HL-60/S4 treated with phorbol 12-myristate 13-acetate at 8.2 ng/mL for 4 days and 3 days (cell line): ENCODE data around the gene APEX1.
"Not testable (repeated sequence)": the region's sequence is repeated elsewhere in the genome, so short reads cannot be mapped to it uniquely, and the experiment has no call there.

Experiments used
- in situ Hi-C: fragments of 300-500 bp; cut with MboI; formaldehyde crosslinking; loops from 2 replicates; pipeline ENCODE4 v1.15.0; 2022; ENCODE audit warnings: low sequenced_read_pairs

Gene APEX1

DNA sequence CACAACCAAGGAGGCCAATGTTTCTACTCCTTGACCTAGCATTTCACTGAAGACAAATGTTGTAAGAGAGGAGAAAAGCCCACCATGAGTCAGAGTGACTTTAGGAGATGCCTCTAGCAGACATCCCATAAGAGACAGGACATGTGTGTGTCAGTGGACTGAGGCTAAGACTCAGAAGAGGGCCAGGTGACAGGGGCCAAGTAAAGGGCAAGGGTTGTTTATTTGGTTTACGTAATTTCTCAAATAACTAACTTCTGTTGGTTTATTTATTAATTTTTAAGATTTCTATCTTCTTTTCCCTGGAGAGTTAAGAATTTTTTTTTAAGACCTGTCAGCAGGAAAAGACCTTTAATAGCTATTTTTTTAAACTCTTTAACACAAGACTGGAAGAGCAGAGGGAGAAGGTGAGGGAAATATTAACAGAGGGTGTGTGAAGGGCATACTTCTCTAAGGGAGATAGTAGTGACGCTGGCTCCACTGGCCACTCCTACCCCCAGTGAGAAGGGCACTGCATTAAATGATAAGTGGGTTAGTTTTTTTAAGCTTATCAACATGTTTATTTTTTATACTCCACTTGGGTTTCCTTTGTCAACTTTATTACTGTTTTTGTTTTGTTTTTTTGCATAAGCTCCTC lies 17.6 kb downstream of the APEX1 start:
- in situ Hi-C loops, result no loop called here

DNA sequence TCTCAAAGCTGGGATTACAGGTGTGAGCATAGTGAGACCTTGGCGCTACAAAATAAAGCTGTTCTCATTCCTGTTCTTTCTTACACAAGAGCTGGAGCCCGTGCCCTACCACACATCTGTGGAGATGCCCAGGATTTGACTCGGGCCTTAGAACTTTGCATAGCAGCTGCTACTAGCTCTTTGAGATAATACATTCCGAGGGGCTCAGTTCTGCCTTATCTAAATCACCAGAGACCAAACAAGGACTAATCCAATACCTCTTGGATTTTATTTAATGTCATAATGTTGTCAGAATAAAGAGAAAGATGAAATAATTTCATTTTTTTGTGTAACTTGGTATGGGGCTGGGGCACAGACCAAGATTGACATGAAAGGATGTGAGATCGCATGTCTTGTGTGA lies 21.8 kb downstream of the APEX1 start:
- in situ Hi-C loops, result no loop called here

DNA sequence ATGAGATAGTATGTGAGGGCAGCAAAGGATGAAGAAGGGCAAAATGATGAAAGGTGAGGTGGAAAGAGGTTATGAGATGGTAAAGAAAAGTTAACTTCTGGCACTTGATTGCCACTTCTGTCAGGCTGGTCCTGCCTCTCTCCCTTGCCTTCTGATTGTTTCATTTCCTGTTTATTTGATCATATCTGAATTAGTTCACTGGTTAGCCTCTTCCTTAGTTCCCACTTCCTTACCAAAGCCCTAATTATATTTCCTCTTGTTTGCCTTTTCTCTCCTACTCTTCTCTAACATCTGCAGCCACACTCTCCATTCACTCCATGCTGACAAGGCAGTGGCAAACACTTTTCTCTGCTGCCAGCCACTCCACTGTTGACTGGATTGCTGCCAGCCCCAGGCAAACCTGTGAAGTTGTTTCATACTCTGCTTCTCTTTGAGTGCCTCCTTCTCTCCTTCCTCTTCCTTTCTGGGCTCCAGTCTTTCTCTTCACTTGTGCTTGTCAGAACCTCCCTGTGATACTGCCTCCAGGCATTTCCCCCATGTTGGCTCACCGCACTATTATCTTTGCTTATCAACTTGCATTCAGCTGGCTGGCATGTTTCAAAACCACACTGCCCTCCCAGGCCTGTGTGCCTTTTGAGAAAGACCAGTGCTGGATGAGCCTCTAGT lies 22.3 kb downstream of the APEX1 start:
- in situ Hi-C loops, result no loop called here

DNA sequence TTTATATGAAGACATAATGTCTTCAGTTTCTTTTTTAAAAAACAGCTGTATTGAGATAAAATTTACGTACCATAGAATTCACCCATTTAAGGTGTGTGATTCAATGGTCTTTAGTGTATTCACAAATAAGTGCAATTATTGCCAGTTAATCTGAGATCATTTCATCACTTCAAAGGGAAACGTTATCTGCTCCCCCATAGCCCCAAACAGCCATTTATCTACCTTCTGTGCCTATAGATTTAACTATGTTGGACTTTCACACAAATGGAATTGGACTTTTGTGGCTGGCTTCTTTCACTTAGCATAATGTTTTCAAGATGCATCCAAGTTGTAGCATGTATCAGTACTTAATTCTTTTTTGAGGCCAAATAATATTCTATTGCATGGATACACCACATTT lies 23.9 kb downstream of the APEX1 start:
- in situ Hi-C loops, result no loop called here

DNA sequence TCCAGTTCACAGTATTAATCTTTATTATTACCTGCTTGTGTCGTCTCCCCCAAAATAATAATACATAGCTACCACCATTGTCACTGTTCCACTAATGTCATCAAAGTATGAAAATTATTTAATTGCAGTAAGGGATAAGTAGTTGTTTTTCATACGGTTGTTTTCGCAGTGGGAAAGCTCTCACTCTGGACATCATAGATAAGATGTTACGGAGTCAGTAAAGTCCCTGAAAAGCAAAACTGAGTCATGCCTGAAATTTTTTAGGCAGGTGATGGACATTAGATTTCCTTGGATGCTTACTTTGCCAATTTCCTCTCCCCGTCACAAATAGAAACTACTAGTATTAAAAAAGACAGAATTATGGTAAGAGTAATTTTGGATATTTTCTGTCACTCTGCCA lies 27.4 kb downstream of the APEX1 start:
- in situ Hi-C loops, result no loop called here

DNA sequence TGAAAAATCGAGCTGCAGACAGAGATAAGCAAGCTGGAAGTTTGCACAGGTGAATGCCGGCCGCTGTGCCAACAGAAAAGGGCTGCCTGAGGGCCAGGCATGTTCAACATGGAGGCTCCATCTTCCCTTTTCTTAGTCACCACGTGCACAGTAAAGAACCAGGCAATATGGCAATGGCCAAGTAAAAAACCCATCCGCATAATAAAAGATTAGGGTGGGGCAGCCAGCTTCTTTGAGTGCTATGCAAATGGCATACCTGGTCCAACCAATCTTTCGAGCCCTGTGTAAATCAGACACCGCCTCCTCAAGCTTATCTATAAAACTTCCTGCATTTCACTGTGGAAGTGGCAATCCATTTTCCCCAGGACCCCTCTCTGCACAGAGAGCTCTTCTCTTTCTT lies 30.9 kb downstream of the APEX1 start:
- in situ Hi-C loops, result no loop called here

DNA sequence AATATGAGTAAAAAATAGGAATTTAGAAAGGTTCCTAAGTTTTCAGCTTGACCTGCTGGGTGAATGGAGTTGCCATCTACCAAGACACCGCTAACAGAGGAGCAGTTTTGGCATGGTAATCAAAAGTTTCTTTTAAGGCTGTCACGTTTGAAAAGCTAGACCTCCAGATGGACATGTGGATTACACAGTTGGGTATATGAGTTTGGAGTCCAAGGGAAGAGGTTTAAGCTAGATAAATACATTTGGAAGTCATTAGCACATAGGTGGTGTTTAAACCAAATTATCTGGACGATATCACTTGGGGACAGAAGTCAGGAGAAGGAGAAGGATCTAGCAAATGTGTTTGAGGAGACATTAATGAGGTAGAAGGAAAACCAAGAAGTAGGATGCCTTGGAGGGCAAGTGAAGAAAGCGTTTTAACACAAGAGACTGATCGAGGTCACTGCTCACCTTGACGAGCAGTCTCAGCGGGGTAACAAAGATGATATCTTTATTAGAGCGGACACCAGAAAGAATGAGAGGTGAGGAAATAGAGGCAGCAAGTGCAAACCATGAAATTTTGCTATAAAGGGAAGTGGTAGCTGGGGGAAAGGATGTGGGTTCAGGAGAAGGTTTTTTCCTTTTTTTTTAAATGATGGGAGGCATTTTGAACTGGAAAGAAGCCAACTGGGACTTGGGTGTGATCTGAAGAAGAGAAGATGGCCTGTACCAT lies 31.8 kb downstream of the APEX1 start:
- in situ Hi-C loops, result no loop called here

DNA sequence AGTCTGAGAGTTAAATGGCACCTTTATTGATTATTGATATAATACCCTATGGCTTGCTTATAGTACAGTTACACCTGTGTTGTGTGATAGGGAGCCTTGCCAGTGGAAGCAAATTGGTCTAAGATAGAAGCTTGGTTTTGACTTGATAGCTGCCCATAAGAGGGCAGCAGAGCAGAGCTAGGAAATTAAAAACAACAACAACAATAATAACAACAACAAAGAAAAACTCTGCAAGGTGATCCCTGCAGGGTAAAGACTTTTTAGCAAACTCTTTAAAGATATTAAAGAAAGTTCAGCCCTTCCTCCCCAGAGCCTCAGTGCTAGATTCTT lies 32.3 kb downstream of the APEX1 start:
- in situ Hi-C loops, result no loop called here

DNA sequence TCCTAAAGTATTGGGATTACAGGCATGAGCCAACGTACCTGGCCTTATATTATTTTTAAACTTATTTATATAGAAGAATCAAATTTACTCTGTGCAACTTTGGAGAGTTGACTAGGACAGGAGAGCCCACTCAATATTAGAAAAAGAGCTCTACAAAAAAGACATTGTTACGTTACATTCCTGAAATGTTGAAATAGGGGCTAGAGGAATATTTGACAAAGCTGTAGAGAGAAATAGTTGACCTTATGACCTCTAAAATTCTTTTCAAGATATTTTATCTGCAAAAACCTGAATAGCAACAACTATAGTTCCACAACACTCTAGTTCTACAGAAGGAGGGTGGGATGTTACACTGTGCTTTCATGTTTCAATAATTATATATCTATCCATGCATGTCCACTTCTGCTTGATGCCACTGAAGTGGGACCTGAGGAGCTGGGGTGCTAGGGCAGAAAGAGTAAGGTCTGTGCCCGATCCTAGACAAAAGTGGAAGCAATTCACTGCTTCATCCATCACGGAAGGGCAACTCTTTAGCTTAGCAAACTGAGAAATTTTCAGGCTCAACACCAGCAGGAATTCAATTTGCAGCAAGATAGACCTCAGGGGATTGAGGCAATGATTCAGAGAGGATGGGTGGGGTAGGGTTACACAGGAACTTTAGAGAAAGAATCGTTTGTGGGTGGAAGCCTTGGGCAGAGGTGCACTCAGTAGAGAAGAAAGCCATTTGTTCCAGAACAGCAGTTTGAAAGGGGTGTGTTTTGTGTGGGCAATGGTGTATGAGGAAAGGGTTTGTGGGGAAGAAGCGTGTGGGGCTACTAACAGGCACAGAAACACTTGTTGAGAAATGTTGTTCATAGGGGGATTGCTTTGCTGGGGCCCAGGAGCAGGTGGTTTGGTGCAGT lies 34.3 kb downstream of the APEX1 start:
- in situ Hi-C loops, result no loop called here

DNA sequence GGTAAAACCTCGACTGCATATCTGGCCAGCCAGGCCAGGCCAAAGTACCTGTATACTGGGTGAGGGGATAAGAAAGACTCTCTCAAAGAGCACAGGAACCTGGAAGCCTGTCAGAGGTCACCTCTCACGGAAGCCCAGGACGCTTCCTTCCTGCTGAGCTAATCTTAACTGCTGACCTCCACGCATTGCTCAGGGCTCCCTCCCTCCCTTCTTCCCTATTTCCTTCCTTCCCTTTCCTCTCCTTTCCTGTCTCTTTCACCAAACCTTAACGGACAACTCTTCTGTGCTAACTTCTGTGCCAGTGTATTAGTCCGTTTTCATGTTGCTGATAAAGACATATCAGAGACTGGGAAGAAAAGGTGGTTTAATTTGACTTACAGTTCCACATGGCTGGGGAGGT lies 35.5 kb downstream of the APEX1 start:
- in situ Hi-C loops, result no loop called here

DNA sequence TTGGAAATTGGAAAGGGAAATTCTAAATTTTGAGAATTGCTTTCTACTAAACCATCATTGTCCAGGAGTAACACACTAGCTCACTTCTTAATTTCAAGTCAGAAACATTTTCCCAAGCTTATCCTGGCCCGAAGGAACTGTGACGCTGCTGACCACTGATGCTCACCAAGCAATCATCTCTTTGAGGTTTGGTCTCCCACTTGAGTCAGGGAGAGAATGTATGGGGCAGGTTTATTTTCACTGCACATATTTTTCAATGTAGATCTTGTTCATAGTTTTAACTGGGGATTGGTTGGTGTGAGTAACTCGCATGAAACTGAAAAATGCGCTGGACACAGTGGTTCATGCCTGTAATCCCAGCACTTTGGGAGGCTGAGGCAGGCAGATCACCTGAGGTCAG lies 37.5 kb downstream of the APEX1 start:
- in situ Hi-C loops, result no loop called here

DNA sequence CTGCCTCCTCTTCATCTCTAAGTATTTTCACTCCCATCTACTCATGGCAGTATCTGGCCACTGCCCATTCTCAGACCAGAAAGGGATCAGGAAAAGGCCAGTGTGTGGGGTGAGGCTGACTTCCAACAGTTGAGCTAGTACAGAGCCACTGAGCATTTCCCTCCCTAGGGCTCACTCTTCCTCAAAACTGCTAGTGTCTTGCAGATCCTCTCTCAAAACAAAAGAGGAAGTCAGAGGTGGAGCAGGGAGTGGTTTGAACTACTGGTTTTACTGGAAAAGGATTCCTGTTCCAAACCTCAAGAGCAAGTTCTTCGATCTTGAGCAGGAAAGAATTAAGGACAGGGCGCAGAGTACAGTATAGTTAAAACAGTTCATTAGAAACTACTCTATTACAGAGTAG lies 38.6 kb downstream of the APEX1 start:
- in situ Hi-C loops, result no loop called here

DNA sequence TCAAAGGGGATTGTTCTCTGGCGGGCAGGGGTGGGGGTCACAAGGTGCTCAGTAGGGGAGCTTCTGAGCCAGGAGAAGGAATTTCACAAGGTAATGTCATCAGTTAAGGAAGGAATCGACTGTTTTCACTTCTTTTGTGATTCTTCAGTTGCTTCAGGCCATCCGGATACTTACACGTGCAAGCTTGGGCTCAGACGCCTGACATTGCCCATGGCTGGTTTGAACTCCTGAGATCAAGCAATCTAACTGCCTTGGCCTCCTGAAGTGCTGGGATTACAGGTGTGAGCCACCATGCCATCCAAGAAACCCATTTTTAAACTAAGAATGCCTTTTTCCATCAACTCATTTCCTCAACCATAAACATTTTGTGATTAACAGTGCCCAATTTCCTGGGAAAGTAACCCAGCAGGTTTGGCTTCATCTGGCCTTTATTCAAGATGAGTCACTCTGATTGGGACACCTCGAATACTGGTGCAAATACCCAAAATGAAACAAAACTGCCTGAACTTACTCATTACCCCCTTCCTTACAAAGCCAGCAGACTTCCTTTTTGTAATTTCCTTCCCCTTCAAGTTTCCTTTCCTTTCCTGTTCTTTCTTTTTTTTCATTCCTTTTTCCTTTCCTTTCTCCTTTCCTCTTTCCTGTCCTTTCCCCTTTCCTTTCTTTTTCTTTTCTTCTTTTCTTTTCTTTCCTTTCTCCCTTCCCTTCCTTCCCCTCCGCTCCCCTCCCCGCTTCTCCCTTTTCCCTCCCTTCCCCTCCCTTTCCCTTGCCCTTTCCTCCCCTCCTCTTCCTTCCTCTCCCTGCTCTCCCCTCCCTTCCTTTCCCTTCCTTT lies 40.1 kb downstream of the APEX1 start:
- in situ Hi-C loops, result no loop called here

DNA sequence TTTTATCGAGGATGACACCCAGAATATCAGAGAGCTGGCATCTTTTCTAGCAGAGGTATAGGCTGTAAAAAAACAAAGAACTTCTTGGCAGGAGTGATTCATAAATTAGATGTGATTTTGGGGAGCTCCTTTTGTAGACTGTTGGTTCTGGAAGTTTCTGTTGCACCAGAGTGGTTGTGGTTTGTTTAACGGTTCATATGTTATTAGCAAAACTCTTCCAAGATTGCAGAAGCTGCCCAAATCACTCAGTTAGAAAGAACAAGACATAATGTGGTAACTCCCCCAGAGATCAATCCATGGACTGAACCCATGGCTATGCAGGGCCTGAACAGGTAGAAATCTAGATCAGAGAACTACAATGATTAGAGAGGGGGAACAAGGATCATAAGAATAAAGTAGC lies 43.6 kb downstream of the APEX1 start:
- in situ Hi-C loops, result no loop called here

DNA sequence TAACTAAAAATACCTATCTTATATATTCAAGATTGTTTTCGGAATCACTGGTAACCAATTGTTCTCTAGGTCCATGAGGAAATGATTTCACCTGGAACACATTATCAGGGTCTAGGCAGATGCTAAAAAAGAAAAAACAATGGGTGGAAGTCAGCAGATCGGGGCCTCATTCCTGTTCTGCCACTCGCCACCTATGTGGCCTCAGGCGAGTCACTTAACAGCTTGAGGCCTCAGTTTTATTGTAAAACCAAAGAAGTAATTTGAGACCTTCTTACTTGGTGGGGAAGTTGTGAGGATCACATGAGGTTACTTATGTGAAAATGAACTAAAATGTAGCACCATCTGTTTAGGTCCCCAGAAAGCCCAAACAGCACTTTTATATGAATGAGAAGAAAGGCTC lies 44.1 kb downstream of the APEX1 start:
- in situ Hi-C loops, result no loop called here

DNA sequence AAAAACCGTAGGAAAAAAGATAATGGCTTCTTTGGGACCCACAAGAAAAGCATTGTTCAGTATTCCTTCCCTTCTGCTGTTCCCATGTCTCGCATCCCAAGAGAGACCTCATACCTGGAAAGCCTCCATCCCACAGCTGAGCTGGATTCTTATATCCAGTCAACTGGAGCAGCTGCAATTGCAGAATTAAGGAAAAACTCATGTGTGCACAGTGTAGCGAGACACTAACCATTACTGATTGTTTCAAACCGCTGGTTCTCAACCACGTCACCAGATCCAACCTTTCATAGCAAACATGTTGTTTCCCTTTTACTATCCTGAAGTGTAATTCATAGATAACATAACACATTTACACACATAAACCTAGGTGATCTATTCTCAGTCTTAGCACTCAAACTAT lies 44.9 kb downstream of the APEX1 start:
- in situ Hi-C loops, result no loop called here

DNA sequence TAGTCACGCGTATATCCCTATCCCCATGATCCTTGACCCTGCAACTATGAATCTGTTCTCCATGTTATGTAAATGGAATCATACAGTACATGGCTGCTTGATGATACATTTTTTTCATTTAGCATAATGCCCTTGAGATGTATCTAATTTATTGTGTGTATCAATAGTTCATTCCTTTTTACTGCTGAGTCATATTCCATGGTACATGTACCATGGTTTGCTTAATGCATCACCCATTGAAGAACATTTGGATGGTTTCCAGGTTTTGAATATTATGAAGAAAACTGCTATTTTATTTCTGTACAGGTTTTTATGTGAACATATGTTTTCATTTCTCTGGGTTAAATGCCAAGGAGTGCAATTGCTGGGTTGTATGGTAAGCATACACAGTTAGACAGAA lies 46.3 kb downstream of the APEX1 start:
- in situ Hi-C loops, result no loop called here

DNA sequence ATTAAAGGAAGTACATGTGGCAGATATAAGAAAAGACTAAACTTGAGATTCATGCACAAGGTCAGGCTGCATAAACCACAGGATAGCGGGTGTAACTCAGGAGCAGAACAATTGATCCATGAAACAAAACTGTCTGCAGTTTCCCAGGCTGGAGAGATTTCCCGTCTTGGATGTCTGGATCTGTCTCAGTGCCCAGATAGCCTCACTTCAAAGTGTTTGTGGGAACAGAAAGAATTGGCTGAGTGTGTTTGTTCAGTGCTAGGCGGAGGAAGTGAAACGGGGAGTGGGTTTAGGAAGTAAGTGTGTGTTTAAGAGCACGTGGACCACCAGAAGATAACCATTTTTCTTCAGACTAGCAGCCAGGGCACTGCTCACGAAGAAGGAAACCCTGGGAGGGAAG lies 48.9 kb downstream of the APEX1 start:
- in situ Hi-C loops, result no loop called here

DNA sequence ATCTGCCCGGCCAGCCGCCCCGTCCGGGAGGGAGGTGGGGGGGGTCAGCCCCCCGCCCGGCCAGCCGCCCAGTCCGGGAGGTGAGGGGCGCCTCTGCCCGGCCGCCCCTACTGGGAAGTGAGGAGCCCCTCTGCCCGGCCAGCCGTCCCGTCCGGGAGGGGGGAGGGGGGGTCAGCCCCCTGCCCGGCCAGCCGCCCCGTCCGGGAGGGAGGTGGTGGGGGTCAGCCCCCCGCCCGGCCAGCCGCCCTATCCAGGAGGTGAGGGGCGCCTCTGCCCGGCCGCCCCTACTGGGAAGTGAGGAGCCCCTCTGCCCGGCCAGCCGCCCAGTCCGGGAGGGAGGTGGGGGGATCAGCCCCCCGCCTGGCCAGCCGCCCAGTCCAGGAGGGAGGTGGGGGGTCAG lies 51.2 kb downstream of the APEX1 start:
- in situ Hi-C loops, result not testable (repeated sequence)

DNA sequence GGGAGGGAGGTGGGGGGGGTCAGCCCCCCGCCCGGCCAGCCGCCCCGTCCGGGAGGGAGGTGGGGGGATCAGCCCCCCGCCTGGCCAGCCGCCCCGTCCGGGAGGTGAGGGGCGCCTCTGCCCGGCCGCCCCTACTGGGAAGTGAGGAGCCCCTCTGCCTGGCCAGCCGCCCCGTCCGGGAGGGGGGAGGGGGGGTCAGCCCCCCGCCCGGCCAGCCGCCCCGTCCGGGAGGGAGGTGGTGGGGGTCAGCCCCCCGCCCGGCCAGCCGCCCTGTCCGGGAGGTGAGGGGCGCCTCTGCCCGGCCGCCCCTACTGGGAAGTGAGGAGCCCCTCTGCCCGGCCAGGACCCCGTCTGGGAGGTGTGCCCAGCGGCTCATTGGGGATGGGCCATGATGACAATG lies 51.7 kb downstream of the APEX1 start:
- in situ Hi-C loops, result not testable (repeated sequence)
